Thoracic aorta (tissue), 2 donors: ENCODE results near the gene AHDC1. TPM values are rescaled to one million over a fixed set of nuclear protein-coding genes. Genes with fewer than 3 reads are reported as not detected.
A peak's percentile ranks its signal among the peaks of the same experiment; 100 is the strongest.

Source experiments
- ATAC-seq: fragments of 150-250 bp; one replicate; pipeline ENCODE4 v1.8.0; 2017; ENCODE audit warnings: low read depth; ENCODE audit not compliant: insufficient number of reproducible peaks, low FRiP score
- DNase-seq: peaks from one replicate; pipeline ENCODE4 v3.0.0-alpha.2; 2020; ENCODE audit warnings: low spot score
- H3K27ac ChIP-seq, 2 donors: fragments of 200-600 bp; sonication (generic); 1 replicate in 1 of 2; 2 replicates in 1 of 2; pipeline ENCODE4 v1.5.1; 2016; ENCODE audit warnings: mild to moderate bottlenecking in 2 of 2, moderate library complexity in 2 of 2
- H3K27me3 ChIP-seq: fragments of 200-600 bp; sonication (generic); replicated peaks from 2 replicates; pipeline ENCODE4 v1.6.0; 2016; ENCODE audit warnings: mild to moderate bottlenecking; ENCODE audit not compliant: insufficient read depth
- H3K36me3 ChIP-seq: fragments of 200-600 bp; sonication (generic); one replicate; pipeline ENCODE4 v1.5.1; 2016
- H3K4me1 ChIP-seq, 2 donors: fragments of 200-600 bp; sonication (generic); 1 replicate in 1 of 2; 2 replicates in 1 of 2; pipeline versions ENCODE4 v1.5.1 to v1.6.0; 2016; ENCODE audit warnings: low read depth in 2 of 2, mild to moderate bottlenecking in 1 of 2; ENCODE audit not compliant: control insufficient read depth in 1 of 2
- H3K4me3 ChIP-seq: fragments of 200-600 bp; sonication (generic); 2 replicates; pipeline ENCODE4 v1.5.1; 2016; ENCODE audit warnings: mild to moderate bottlenecking
- H3K9me3 ChIP-seq: fragments of 200-600 bp; sonication (generic); 2 replicates; pipeline ENCODE4 v1.5.1; 2016
- total RNA-seq, 2 donors: library from RNA; depleted of rRNA; stranded (reverse); fragments of >200 nt; gene quantifications; one replicate each; pipeline versions ENCODE4 v1.1.0 to v1.2.3, GENCODE V29; 2016
- TF ChIP-seq, protein P1 (sequence below): fragments of 200-600 bp; sonication (generic); IDR thresholded peaks from one replicate; pipeline ENCODE4 v1.5.1; 2019; ENCODE audit warnings: antibody characterized with exemption

AHDC1 gene
- total RNA-seq, 2 donors from 2014 or later, result 38.3 to 55.4 TPM

DNA sequence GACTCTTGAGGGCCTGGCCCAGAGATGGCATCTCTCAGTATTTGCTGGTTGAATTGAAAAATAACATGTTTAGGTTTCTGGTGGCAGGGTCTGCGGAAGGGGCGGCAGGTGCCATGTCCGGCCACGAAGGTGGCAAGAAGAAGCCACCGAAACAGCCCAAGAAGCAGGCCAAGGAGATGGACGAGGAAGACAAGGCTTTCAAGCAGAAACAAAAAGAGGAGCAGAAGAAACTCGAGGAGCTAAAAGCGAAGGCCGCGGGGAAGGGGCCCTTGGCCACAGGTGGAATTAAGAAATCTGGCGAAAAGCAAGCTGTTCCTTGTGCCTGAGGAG, 45.3 kb upstream of the AHDC1 start:
- TF ChIP-seq, protein P1, sequence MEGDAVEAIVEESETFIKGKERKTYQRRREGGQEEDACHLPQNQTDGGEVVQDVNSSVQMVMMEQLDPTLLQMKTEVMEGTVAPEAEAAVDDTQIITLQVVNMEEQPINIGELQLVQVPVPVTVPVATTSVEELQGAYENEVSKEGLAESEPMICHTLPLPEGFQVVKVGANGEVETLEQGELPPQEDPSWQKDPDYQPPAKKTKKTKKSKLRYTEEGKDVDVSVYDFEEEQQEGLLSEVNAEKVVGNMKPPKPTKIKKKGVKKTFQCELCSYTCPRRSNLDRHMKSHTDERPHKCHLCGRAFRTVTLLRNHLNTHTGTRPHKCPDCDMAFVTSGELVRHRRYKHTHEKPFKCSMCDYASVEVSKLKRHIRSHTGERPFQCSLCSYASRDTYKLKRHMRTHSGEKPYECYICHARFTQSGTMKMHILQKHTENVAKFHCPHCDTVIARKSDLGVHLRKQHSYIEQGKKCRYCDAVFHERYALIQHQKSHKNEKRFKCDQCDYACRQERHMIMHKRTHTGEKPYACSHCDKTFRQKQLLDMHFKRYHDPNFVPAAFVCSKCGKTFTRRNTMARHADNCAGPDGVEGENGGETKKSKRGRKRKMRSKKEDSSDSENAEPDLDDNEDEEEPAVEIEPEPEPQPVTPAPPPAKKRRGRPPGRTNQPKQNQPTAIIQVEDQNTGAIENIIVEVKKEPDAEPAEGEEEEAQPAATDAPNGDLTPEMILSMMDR, result no peak

GRCh38 chr1:27648602-27649305, 44.8 kb upstream of the AHDC1 start:
- ATAC-seq (peak; percentile 55), DNase-seq (no peak)
- no peaks in the 10 kb centered on the region for H3K36me3 ChIP-seq
- TF ChIP-seq, protein P1, result no peak
- H3K27me3 ChIP-seq, result no peaks in the 10 kb centered on the region
- peaks cover 12 to 20% of the 10 kb centered on the region in 2 donors for H3K4me1 ChIP-seq
- no peaks in the 10 kb centered on the region for H3K9me3 ChIP-seq
- H3K4me3 ChIP-seq, result no peak overlapping the region
- no peak overlapping the region for H3K27ac ChIP-seq

More for the DNA sequence above, 45.3 kb upstream of the AHDC1 start:
- no peak for DNase-seq
- H3K36me3 ChIP-seq, result no peaks in the 10 kb centered on the region
- H3K4me3 ChIP-seq, result no peak overlapping the region
- H3K27me3 ChIP-seq, result no peaks in the 10 kb centered on the region
- no peak for ATAC-seq
- peaks cover 12 to 20% of the 10 kb centered on the region in 2 donors for H3K4me1 ChIP-seq
- H3K27ac ChIP-seq, result no peak overlapping the region
- H3K9me3 ChIP-seq, result no peaks in the 10 kb centered on the region

DNA sequence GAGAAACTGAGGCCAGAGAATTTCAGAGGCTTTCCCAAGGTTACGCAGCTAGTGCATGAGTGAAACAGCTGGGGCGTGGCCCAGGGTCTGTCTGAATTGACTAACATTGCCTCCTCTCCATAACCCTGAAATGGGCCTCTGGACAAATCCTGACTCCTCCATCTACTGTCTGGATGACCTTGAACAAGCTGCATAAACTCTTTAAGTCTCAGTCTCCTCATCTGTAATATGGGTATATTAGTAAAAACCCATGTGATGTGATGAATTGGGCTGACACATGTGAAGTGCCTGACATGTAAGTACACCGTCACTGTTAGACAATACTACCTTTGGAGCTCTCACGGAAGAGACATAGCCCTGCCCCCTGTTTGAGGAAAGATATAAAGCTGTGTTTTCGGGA, 43.4 kb upstream of the AHDC1 start:
- DNase-seq, result no peak
- peaks cover 12 to 20% of the 10 kb centered on the region in 2 donors for H3K4me1 ChIP-seq
- H3K27me3 ChIP-seq, result no peaks in the 10 kb centered on the region
- H3K36me3 ChIP-seq, result no peaks in the 10 kb centered on the region
- TF ChIP-seq, protein P1, result no peak
- no peaks in the 10 kb centered on the region for H3K9me3 ChIP-seq
- no peak for ATAC-seq
- H3K4me3 ChIP-seq, result no peak overlapping the region
- H3K27ac ChIP-seq, result no peak overlapping the region

DNA sequence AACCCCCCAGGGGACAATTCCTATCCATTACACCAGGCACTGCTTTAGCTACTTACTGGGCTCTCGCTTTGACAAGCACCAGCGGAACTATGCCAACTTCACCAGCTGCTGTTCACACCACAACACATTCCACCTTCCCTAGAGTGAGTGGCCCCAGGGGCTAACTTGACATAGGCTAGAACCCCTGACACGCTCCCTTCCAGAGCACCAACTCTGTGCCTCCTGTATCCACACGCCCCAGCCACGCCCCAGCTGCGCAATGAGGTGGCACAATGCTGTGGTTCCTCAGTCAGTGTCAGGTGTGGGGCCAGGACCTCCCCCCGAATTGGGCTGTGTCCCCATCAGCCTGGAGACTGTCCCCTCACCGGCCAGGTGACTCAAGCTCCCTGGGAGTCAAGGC, 42.7 kb upstream of the AHDC1 start:
- ATAC-seq, result no peak
- no peak overlapping the region for H3K27ac ChIP-seq
- no peaks in the 10 kb centered on the region for H3K27me3 ChIP-seq

GRCh38 chr1:27645071-27645415, 41.1 kb upstream of the AHDC1 start:
- no peaks in the 10 kb centered on the region for H3K9me3 ChIP-seq
- ATAC-seq (no peak), DNase-seq (no peak)
- peaks cover 6 to 11% of the 10 kb centered on the region in 2 donors for H3K4me1 ChIP-seq
- H3K27ac ChIP-seq, result no peak overlapping the region
- TF ChIP-seq, protein P1, result no peak
- no peak overlapping the region for H3K4me3 ChIP-seq
- no peaks in the 10 kb centered on the region for H3K27me3 ChIP-seq
- no peaks in the 10 kb centered on the region for H3K36me3 ChIP-seq

More for the DNA sequence above, 42.7 kb upstream of the AHDC1 start:
- Histone ChIP-seq H3K36me3 (no peaks in the 10 kb centered on the region), H3K4me3 (no peak overlapping the region), H3K9me3 (no peaks in the 10 kb centered on the region), H3K4me1 (peaks cover 12 to 20% of the 10 kb centered on the region in 2 donors)
- DNase-seq, result no peak
- TF ChIP-seq, protein P1, result no peak
